Activated naive CD4-positive, alpha-beta T cell treated with anti-CD3 and anti-CD28 coated beads, Interleukin-2, amount 50 U/mL, for 72 hours (primary cell): Measurements from ENCODE around the gene FRYL. TPM values are rescaled to one million over a fixed set of nuclear protein-coding genes. Genes with fewer than 3 reads are reported as not detected.

ENCODE experiments used
- ATAC-seq, 2 donors: fragments of 150-1000 bp; cut with Tn5 transposase; 2 replicates each; pipeline ENCODE4 v1.10.0; 2021; ENCODE audit warnings: mild to moderate bottlenecking in 2 of 2, moderate library complexity in 2 of 2
- DNase-seq, 2 donors: peaks; one replicate each; pipeline ENCODE4 v3.0.0; 2021 to 2022; ENCODE audit warnings: low spot score in 2 of 2
- H3K27ac Mint-ChIP-seq, 2 donors: one replicate each; pipeline ENCODE4 v1.8.0; 2022; ENCODE audit warnings: mild to moderate bottlenecking in 2 of 2, mixed read lengths in 2 of 2
- H3K36me3 Mint-ChIP-seq, 2 donors: one replicate each; pipeline ENCODE4 v1.8.0; 2022; ENCODE audit warnings: mixed read lengths in 2 of 2
- H3K9me3 Mint-ChIP-seq, 2 donors: one replicate each; pipeline ENCODE4 v1.8.0; 2022; ENCODE audit warnings: mixed read lengths in 2 of 2
- total RNA-seq, 2 donors: library from RNA; stranded (reverse); gene quantifications; one replicate each; pipeline ENCODE4 v1.2.3, GENCODE V29; 2022

Gene FRYL
- total RNA-seq, 2 donors from 2014 or later: 74.9 to 84.3 TPM

DNA sequence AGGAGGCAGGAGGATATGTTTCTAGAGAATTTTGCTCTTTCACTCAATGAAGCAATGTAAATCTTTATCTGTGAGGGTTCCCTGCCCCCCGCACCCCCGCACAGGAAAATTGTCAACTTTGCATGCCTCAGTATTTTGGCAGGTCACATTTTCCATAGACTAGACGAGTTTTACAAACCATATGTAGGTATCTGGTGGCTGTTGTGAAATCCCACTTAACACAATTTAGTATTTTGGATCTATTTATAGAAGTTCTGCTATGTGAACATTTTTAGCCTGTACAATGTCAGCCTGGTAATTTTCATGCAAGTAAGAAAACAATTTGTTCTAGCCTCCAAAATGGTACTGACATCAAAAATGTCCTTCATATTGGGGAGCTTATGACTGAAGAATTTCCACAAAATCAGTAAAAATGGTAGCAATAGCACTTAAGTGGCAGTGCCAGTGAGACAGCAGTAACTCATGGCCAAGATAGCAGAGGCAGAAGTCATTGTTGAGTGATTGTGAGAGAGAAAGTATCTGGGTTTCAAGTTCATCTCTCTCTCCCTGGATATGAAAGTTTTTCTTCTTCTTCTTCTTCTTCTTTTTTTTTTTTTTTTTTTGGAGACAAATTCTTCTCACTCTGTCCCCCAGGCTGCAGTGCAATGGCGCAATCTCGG lies 12.4 kb upstream of the FRYL start:
- ATAC-seq: peak in 1 of 2 donors; percentile 57
- H3K27ac Mint-ChIP-seq: no peak overlapping the region
- peaks cover 0 to 3% of the 10 kb centered on the region in 2 donors for H3K9me3 Mint-ChIP-seq
- DNase-seq: no peak
- no peaks in the 10 kb centered on the region for H3K36me3 Mint-ChIP-seq

- peaks cover 0 to 3% of the 10 kb centered on the region in 2 donors for H3K9me3 Mint-ChIP-seq
- DNase-seq (no peak), ATAC-seq (no peak)
- no peaks in the 10 kb centered on the region for H3K36me3 Mint-ChIP-seq
- H3K27ac Mint-ChIP-seq: no peak overlapping the region
Measured at GRCh38 chr4:48791313-48791712, 11.2 kb upstream of the FRYL start.

DNA sequence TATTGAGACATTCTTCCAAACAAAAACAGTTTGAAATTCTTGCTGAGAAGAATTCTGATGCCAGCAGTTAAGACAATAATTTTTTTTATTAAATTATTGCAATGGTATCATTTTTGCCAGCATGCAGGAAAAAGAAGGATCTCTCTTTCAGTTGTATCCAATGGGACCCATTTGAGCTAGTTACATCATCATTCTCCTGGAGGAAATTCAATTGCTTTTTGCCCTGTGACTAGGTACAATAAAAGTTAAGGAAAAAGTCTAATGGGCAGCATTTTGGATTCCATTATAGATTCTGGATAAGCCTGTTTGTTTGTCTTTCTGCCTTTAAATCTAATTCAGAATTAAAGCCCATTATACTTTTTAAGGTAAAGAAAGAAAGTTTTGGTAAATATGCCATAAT lies 10.5 kb upstream of the FRYL start:
- no peak for ATAC-seq
- no peak overlapping the region for H3K27ac Mint-ChIP-seq

DNA sequence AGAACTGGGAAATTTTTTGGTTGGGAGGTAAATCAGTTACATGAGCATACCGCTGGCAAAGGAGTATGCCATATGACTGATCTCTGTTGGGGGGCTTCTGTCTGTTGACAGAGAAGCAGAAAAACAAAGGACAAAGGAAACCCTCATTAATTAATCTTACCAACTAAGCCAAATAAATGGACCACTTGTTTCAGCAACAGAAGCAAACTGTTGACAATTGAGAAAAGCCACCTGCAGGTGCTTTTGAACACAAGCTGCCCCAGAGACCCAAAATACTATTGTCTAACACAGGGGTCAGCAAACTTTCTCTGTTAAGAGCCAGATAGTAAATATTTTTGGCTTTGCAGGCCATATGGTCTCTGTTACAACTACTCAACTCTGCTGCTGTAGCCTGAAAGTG lies 7.0 kb upstream of the FRYL start:
- DNase-seq: no peak
- Mint-ChIP-seq H3K27ac (no peak overlapping the region), H3K36me3 (no peaks in the 10 kb centered on the region), H3K9me3 (peaks cover 0 to 3% of the 10 kb centered on the region in 2 donors)
- no peak for ATAC-seq

More for the DNA sequence above, 10.5 kb upstream of the FRYL start:
- DNase-seq: no peak
- no peaks in the 10 kb centered on the region for H3K36me3 Mint-ChIP-seq
- H3K9me3 Mint-ChIP-seq: peaks cover 0 to 3% of the 10 kb centered on the region in 2 donors

DNA sequence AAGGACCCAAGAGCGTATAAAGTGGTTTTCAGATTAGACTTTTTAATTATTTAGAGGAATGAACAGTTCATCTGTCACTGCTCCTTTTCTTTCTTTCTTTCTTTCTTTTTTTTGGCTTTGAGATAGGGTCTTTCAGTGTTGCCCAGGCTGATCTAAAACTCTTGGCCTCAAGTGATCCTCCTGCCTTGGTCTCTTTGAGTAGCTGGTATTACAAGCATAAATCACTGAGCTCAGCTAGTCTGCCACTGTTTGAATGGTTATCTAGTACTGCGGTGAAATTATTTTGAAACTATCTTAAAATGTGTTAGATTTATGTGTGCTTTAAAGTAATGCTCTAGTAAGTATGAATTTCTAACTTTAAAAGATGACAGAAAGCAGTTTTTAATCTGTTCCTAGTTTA lies 6.5 kb upstream of the FRYL start:
- ATAC-seq (no peak), DNase-seq (no peak)
- H3K36me3 Mint-ChIP-seq: no peaks in the 10 kb centered on the region
- peaks cover 0 to 3% of the 10 kb centered on the region in 2 donors for H3K9me3 Mint-ChIP-seq
- H3K27ac Mint-ChIP-seq: no peak overlapping the region

GRCh38 chr4:48785302-48785701 lies 5.2 kb upstream of the FRYL start:
- DNase-seq (no peak), ATAC-seq (no peak)
- peaks cover 0 to 1% of the 10 kb centered on the region in 2 donors for H3K9me3 Mint-ChIP-seq
- no peak overlapping the region for H3K27ac Mint-ChIP-seq
- no peaks in the 10 kb centered on the region for H3K36me3 Mint-ChIP-seq

- Mint-ChIP-seq H3K27ac (no peak overlapping the region), H3K9me3 (no peaks in the 10 kb centered on the region), H3K36me3 (peaks cover 0 to 8% of the 10 kb centered on the region in 2 donors)
- no peak for DNase-seq
- no peak for ATAC-seq
Measured at GRCh38 chr4:48781968-48782367, 1.9 kb upstream of the FRYL start.

DNA sequence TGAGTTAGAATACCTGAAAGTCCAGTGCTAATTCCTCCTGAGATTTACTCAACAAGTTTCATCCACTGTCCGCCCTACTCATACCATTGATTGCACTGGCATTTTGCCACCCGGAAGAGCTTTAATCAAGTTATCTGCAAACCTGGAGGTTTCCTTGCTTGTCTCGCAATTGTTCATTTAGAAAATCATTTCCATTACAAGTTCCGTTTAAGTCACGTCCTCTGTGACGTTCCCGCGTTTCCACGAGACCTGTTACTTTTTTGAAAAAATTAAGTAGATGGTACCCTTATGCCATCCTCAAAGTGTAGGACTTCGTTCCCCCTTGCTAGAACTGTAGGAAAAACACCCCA lies 761 bp upstream of the FRYL start:
- peak overlapping the region; percentile 96 to 99 for H3K27ac Mint-ChIP-seq
- H3K9me3 Mint-ChIP-seq: no peaks in the 10 kb centered on the region
- peaks cover 0 to 8% of the 10 kb centered on the region in 2 donors for H3K36me3 Mint-ChIP-seq
- DNase-seq: peak in 1 of 2 donors; percentile 40
- peak in 1 of 2 donors; percentile 3 for ATAC-seq

GRCh38 chr4:48779095-48779997 lies 733 bp downstream of the FRYL start:
- Mint-ChIP-seq H3K36me3 (peaks cover 0 to 8% of the 10 kb centered on the region in 2 donors), H3K9me3 (no peaks in the 10 kb centered on the region), H3K27ac (peak overlapping the region; percentile 95 to 96)
- DNase-seq (peak; percentile 71 to 77), ATAC-seq (peak; percentile 30 to 31)

DNA sequence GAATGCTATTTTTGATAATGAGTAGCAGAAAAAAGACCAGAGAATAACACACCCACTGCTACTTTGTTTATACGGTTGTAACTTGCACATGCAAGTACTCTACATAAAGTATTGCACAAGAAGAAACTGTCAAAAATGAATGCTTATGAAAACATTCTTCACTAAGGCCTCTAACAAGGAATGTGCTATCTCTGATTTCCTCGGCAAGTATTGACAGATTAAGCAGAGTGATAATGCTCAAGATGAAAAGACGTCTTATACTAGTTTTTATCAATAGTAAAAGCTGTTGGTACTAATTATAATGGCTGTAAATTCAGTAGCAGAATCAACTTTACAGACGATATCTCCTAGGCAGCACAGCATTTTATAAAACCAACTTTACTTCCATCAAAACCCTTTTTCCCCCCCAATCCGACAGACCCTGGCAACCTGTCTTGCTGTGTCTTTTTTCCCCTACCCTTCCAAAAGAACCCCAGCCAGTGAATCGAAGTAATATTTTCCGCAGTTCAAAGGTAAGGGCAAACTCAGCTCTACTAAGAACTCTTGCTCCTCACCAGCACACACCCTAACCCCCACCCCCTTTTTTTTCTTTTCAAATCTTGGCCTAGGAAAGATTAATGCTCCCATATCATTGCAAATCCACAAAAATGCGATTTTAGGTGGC lies 1.5 kb downstream of the FRYL start:
- no peaks in the 10 kb centered on the region for H3K9me3 Mint-ChIP-seq
- DNase-seq (no peak), ATAC-seq (no peak)
- H3K27ac Mint-ChIP-seq: peak overlapping the region; percentile 95 to 96
- peaks cover 0 to 8% of the 10 kb centered on the region in 2 donors for H3K36me3 Mint-ChIP-seq

- Mint-ChIP-seq H3K36me3 (peaks cover 0 to 8% of the 10 kb centered on the region in 2 donors), H3K27ac (peak overlapping the region; percentile 3 to 96), H3K9me3 (no peaks in the 10 kb centered on the region)
- ATAC-seq (no peak), DNase-seq (no peak)
Measured at GRCh38 chr4:48777739-48778138, 2.3 kb downstream of the FRYL start.

DNA sequence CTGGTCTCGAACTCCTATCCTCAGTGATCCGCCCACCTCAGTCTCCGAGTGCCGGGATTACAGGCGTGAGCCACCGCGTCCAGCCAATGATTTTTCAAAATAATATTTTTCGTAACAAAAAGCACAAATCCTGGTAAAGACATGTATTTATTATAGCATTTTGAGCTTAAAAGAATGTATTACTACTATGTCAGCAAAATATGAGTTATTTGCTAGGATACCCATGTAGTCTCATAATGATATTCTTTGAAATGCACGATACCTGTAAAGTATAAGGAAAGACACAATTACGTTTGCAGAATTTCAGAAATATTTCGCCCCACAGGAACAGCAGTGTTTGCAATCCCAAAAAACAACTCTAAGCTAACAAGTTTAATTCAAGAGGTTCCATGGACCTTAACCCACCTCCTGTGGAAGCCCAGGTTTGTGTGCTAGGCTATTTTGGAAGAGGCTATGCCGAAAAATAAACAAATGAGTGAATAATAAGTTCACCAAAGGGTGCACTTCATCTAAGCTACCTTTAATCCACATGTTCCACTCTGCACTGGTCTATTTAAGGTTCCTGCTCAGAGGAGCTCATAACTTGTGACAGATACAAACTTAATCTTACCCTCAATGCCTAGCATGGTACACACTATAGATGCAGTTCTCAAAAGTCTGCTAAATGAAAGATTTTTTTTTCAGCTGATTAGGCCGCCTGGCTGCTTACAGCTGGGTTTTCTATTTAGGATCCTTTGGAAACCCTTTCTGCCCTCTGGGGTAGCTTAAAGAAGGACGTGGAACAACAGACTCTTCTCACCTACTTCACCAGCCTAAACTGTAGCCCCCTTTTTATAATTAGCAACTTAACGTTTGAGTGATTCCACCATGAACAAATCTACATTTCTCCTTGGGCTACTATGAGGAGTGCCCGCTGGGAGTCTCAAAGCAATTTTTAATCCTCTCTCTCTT lies 5.0 kb downstream of the FRYL start:
- peaks cover 8 to 9% of the 10 kb centered on the region in 2 donors for H3K36me3 Mint-ChIP-seq
- H3K27ac Mint-ChIP-seq: no peak overlapping the region
- H3K9me3 Mint-ChIP-seq: no peaks in the 10 kb centered on the region
- ATAC-seq (no peak), DNase-seq (no peak)

- no peak for ATAC-seq
- H3K36me3 Mint-ChIP-seq: peaks cover 0 to 17% of the 10 kb centered on the region in 2 donors
- H3K27ac Mint-ChIP-seq: no peak overlapping the region
- no peak for DNase-seq
- no peaks in the 10 kb centered on the region for H3K9me3 Mint-ChIP-seq
Measured at GRCh38 chr4:48772556-48772955, 7.5 kb downstream of the FRYL start.

- peak overlapping the region in 1 of 2 donors; percentile 56 for H3K27ac Mint-ChIP-seq
- DNase-seq: no peak
Measured at GRCh38 chr4:48767055-48767929, 12.8 kb downstream of the FRYL start.

DNA sequence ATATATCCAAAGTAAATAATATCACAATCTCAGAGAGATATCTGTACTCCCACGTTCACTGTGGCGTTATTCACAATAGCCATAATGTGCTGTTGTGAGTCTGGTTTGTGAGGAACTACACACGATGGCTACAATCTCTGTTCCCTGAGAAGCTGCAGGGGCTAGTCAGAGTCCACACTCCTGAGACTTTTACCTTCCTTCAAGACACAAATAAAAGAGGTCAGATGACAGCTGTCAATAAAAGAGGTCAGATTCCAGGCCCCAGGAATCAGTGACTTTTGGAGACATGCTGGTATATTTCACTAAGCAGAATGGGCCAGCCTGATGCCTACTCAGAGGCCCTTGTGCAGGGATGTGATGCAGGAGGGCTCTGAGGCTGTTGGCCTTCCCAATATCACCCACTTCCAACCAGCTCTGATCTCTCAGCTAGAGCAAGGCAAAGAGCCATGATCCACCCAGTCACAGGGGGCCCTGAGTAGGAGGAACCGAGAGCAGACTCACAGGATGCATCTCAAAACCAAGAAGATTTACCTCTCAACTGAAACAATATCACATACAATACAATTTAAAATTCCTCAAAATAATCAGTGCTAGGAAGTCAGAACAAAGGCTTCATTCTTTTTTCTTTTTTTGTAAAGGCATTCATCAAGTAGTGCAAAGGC lies 13.8 kb downstream of the FRYL start:
- peaks cover 0 to 34% of the 10 kb centered on the region in 2 donors for H3K36me3 Mint-ChIP-seq
- ATAC-seq: no peak
- DNase-seq: no peak

More at GRCh38 chr4:48767055-48767929, 12.8 kb downstream of the FRYL start:
- peak in 1 of 2 donors; percentile 24 for ATAC-seq
- H3K36me3 Mint-ChIP-seq: peaks cover 0 to 38% of the 10 kb centered on the region in 2 donors
- peaks cover 0 to 5% of the 10 kb centered on the region in 2 donors for H3K9me3 Mint-ChIP-seq

More for the DNA sequence above, 13.8 kb downstream of the FRYL start:
- H3K27ac Mint-ChIP-seq: no peak overlapping the region
- H3K9me3 Mint-ChIP-seq: peaks cover 0 to 5% of the 10 kb centered on the region in 2 donors
